ENCODE measurements around the gene PDE4A.

GRCh38 chr19:10374931-10375330 is 45.4 kb upstream of the PDE4A start:
- TF ChIP-seq CTCF (conservative IDR thresholded peaks at IDR 0.05 in 1 of 2, IDR thresholded peaks at IDR 0.05 in 1 of 2; ENCODE audit: low read depth in 1 of 2, low read length in 2 of 2): no peak
- TF ChIP-seq EZH2 (IDR thresholded peaks at IDR 0.05; ENCODE audit: low read length, missing control alignments): no peak

Data from fibroblast of lung (primary cell).